Activated CD8-positive, alpha-beta memory T cell treated with anti-CD3 and anti-CD28 coated beads, Interleukin-2, amount 10 ng/mL, durations not matched to agents 7 days and 5 days (primary cell): ENCODE results near the gene CCDC186. TPM values are rescaled to one million over a fixed set of nuclear protein-coding genes. Genes with fewer than 3 reads are reported as not detected.

Experiments
- ATAC-seq: fragments of 150-1000 bp; cut with Tn5 transposase; one replicate; pipeline ENCODE4 v1.10.0; 2021; ENCODE audit warnings: moderate library complexity
- CTCF ChIA-PET: fragments of 350-600 bp; sonication (Branson Sonifier 250); formaldehyde crosslinking; loops from one replicate; lab custom pipeline; 2021; ENCODE audit warnings: antibody characterized with exemption; lab: Charles Lee
- DNase-seq: peaks from one replicate; pipeline ENCODE4 v3.0.0-alpha.2; 2020
- H3K27ac Mint-ChIP-seq: one replicate; pipeline ENCODE4 v1.8.0; 2021; ENCODE audit warnings: mild to moderate bottlenecking, mixed read lengths
- H3K27me3 Mint-ChIP-seq: one replicate; pipeline ENCODE4 v1.8.0; 2021; ENCODE audit warnings: mixed read lengths
- H3K36me3 Mint-ChIP-seq: one replicate; pipeline ENCODE4 v1.8.0; 2021; ENCODE audit warnings: mild to moderate bottlenecking, mixed read lengths
- H3K4me1 Mint-ChIP-seq: one replicate; pipeline ENCODE4 v1.8.0; 2021; ENCODE audit warnings: mixed read lengths
- H3K4me3 Mint-ChIP-seq: one replicate; pipeline ENCODE4 v1.8.0; 2021; ENCODE audit warnings: mild to moderate bottlenecking, moderate library complexity, mixed read lengths
- H3K9me3 Mint-ChIP-seq: one replicate; pipeline ENCODE4 v1.8.0; 2022; ENCODE audit warnings: low read depth, mixed read lengths
- total RNA-seq, 2 experiments: library from RNA; stranded (reverse); gene quantifications; one replicate each; pipeline ENCODE4 v1.2.3, GENCODE V29; 2021

The CCDC186 gene
- total RNA-seq, 2 experiments from 2014 or later, result 15.3 to 17.9 TPM

DNA sequence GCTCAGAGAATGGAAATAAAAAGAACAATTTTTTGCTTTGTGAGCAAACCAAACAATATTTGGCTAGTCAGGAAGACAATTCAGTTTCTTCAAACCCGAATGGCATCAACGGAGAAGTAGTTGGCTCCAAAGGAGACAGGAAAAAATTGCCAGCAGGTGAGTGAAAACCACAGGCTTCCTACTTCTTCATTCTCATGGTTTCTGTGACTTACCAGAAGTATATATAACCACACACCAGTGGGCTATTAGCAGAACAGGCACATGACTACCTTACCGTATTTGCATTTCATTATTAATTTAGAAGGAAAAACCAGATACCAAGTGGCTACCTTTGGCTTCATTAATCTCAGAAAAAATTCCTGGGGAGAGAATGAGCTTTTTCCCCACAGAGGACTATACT lies 14.0 kb upstream of the CCDC186 start:
- H3K9me3 Mint-ChIP-seq, result no peaks in the 10 kb centered on the region
- no peaks in the 10 kb centered on the region for H3K4me1 Mint-ChIP-seq
- DNase-seq (no peak), ATAC-seq (no peak)
- peaks cover 45% of the 10 kb centered on the region for H3K27me3 Mint-ChIP-seq
- H3K27ac Mint-ChIP-seq, result no peak overlapping the region
- CTCF ChIA-PET, result no interaction called here
- no peaks in the 10 kb centered on the region for H3K36me3 Mint-ChIP-seq
- H3K4me3 Mint-ChIP-seq, result no peak overlapping the region

DNA sequence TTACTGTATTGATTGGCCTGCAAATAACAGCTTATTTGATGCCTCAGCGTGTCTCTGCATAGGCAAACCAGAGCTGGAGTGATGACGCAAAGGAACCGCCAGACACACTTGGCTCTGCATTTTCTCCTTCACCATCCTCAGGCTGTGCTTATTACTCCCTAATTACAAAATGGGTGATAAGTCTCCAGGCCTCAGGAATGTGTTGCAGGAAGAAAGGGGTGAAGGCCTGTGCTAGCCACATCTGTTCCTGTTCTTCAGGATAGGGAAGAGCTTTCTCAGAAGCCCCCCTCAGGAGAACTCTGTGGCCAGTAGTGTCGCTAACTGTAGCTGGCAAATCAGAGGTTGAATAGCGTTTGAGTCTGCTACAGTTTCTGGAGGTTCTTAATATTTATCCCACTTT lies 10.3 kb upstream of the CCDC186 start:
- Mint-ChIP-seq H3K4me1 (peaks cover 4% of the 10 kb centered on the region), H3K9me3 (no peaks in the 10 kb centered on the region)

DNA sequence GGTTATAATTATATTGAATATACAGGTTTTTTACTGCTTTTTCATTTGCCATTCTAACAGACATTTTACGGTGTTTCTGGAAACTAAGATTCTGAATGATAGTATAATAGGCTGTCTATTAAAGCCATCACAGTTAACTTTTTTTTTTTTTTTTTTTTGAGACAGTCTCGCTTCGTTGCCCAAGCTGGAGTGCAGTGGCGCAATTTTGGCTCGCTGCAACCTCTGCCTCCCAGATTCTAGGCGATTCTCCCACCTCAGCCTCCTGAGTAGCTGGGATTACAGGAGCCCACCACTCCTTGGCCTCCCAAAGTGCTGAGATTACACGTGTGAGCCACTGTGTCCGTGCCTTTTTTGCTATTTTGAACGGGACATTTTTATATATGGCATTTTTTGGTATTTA lies 9.6 kb upstream of the CCDC186 start:
- H3K4me1 Mint-ChIP-seq, result peaks cover 4% of the 10 kb centered on the region
- CTCF ChIA-PET, result no interaction called here
- no peaks in the 10 kb centered on the region for H3K9me3 Mint-ChIP-seq
- H3K4me3 Mint-ChIP-seq, result no peak overlapping the region
- ATAC-seq, result no peak
- H3K36me3 Mint-ChIP-seq, result no peaks in the 10 kb centered on the region
- DNase-seq, result no peak
- peaks cover 22% of the 10 kb centered on the region for H3K27me3 Mint-ChIP-seq
- H3K27ac Mint-ChIP-seq, result no peak overlapping the region

More for the DNA sequence above, 10.3 kb upstream of the CCDC186 start:
- H3K27ac Mint-ChIP-seq, result no peak overlapping the region
- H3K4me3 Mint-ChIP-seq, result no peak overlapping the region
- DNase-seq, result no peak
- H3K36me3 Mint-ChIP-seq, result no peaks in the 10 kb centered on the region
- peaks cover 24% of the 10 kb centered on the region for H3K27me3 Mint-ChIP-seq
- CTCF ChIA-PET, result no interaction called here
- ATAC-seq, result no peak

DNA sequence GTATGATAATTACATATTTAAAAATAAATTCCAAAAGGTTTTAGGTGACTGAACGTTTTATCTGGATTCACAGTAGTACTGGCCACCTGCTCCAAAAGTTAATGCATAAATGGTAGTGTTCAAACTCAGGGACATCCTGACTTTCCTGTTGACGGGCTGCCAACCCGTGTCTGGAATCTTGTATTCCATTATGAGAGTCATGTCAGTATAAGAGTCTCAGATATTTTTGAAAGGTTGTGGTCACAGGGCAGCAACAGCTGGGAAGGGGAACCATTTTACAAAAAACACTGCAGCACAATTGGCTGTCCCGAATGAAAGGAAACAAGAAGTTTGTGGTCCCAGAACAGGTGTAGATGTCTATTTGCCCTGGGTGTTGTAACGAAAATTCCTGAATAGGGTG lies 8.0 kb upstream of the CCDC186 start:
- Mint-ChIP-seq H3K9me3 (no peaks in the 10 kb centered on the region), H3K27ac (no peak overlapping the region), H3K4me3 (no peak overlapping the region), H3K36me3 (no peaks in the 10 kb centered on the region), H3K4me1 (peaks cover 4% of the 10 kb centered on the region), H3K27me3 (peaks cover 10% of the 10 kb centered on the region)
- ATAC-seq (no peak), DNase-seq (no peak)
- CTCF ChIA-PET, result no interaction called here

DNA sequence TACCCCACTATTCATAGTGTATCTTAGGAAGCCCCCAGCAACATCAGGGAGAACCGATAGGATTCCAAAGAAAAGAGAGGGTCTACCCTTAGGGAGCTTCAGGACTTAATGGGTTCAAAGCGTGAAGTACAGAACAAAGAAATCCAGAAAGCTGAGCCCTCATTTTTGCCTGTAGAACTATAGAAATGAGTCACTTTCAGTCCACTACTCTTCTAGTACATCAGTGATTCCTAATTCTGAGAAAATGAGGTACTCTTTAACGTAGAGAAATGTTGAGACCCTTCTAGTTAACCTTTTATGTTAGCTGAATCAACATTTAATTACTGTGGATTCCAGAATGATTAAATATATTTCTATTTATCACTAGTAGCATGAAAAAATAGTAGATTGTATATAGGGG lies 6.9 kb upstream of the CCDC186 start:
- Mint-ChIP-seq H3K27ac (no peak overlapping the region), H3K9me3 (no peaks in the 10 kb centered on the region), H3K4me1 (peaks cover 5% of the 10 kb centered on the region), H3K4me3 (no peak overlapping the region), H3K27me3 (peaks cover 9% of the 10 kb centered on the region), H3K36me3 (no peaks in the 10 kb centered on the region)
- ATAC-seq, result no peak
- DNase-seq, result no peak
- CTCF ChIA-PET, result interaction anchor here (1.5 kb wide), 1 partner anchor 10 kb away, joined by 6 read pairs; no protein-coding TSS in a partner anchor

DNA sequence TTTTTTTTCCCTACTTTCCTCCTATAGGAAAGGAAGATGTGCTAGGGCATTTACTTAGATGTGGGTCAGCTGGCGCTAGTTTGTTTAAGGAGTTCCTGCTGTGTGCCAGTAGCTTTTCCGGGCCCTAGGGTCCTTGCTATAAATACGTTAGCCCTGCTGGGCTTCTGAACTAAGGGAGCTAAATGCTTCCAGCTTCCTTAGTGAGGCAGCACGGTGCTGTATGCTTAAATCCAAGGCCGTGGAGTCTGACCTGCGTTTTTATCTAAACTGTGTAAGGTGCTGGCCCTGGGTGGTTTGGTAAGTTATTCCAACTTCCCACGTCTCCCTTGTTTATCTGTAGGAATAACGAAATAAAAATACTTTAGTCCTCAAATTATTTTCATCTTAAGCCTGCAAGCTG lies 5.7 kb upstream of the CCDC186 start:
- CTCF ChIA-PET, result interaction anchor here (1.5 kb wide), 1 partner anchor 9 kb away, joined by 6 read pairs; no protein-coding TSS in a partner anchor
- DNase-seq, result no peak
- H3K27me3 Mint-ChIP-seq, result peaks cover 15% of the 10 kb centered on the region
- no peak overlapping the region for H3K27ac Mint-ChIP-seq
- no peaks in the 10 kb centered on the region for H3K36me3 Mint-ChIP-seq
- no peak for ATAC-seq
- no peak overlapping the region for H3K4me3 Mint-ChIP-seq
- H3K9me3 Mint-ChIP-seq, result no peaks in the 10 kb centered on the region
- peaks cover 13% of the 10 kb centered on the region for H3K4me1 Mint-ChIP-seq

DNA sequence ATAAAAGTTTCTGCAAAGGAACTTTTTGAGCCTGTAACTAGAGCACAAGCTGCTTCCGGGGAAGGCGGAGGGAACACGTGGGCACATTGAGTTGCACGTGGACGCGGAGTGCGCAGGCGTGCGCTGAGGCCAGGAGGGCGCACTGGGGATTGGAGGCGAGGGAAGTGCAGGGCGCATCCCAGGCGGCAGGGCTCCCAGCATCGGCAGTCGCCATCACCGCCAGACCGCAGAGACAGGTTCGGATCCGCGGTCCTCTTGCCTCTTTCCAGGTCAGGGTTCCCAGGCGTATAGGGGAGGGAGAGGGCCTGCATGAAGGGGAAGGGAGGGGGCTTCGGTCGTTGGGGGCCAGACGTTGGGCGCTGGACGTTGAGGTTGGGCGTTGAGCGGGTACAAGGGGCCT lies 5.1 kb upstream of the CCDC186 start, which contains the start of gene TDRD1:
Gene TDRD1, plus strand, starts transcription at position 206 of the 400 bp plus-strand sequence. CDS start 8,479 bp downstream, outside the sequence.
- DNase-seq (no peak), ATAC-seq (no peak)
- no peaks in the 10 kb centered on the region for H3K36me3 Mint-ChIP-seq
- peaks cover 17% of the 10 kb centered on the region for H3K4me1 Mint-ChIP-seq
- CTCF ChIA-PET, result no interaction called here
- H3K27me3 Mint-ChIP-seq, result peaks cover 13% of the 10 kb centered on the region
- H3K27ac Mint-ChIP-seq, result no peak within 1 kb of the TSS
- H3K9me3 Mint-ChIP-seq, result no peaks in the 10 kb centered on the region
- H3K4me3 Mint-ChIP-seq, result no peak within 1 kb of the TSS

DNA sequence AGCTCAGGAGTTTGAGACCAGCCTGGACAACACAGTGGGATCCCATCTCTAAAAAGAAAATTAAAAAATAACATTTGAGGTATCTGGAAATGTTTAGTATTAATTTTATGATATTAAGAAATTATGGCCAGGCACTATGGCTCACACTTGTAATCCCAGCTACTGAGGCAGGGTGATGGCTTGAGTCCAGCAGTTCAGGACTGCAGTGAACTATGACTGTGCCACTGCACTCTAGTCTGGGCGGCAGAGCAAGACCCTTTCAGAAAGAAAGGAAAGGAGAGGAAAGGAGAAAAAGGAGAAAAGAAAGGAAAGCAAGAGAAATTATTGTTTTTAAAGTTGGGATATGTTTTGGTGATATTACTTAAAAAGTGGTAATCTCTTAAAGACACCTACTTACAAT lies 2.5 kb upstream of the CCDC186 start:
- no peak overlapping the region for H3K27ac Mint-ChIP-seq
- ATAC-seq (no peak), DNase-seq (no peak)
- CTCF ChIA-PET, result interaction anchor here (0.6 kb wide), 1 partner anchor 20 kb away, joined by 3 read pairs; no protein-coding TSS in a partner anchor
- H3K27me3 Mint-ChIP-seq, result peaks cover 13% of the 10 kb centered on the region
- no peaks in the 10 kb centered on the region for H3K9me3 Mint-ChIP-seq
- peaks cover 33% of the 10 kb centered on the region for H3K4me1 Mint-ChIP-seq
- H3K36me3 Mint-ChIP-seq, result peaks cover 7% of the 10 kb centered on the region
- no peak overlapping the region for H3K4me3 Mint-ChIP-seq

DNA sequence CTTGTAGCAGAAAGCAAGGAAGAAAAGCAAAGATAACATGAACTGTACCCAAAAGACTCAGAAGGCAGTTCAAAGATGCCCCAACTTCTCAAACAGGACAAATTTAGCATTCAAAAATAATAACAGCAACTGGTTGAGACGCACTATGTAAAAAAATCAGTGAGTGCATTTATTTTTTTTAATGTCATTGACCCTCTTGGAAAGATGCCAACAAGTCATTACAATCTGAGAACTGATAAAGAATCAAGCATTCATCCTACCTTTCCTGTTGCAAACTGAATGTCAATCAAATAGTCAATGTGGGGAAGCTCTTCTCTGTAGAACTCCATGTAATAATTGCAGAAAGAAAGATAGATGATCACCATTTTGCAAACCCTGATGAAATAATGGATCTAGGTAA lies 1.7 kb upstream of the CCDC186 start:
- H3K9me3 Mint-ChIP-seq, result no peaks in the 10 kb centered on the region
- peaks cover 13% of the 10 kb centered on the region for H3K27me3 Mint-ChIP-seq
- DNase-seq (no peak), ATAC-seq (no peak)
- H3K36me3 Mint-ChIP-seq, result peaks cover 10% of the 10 kb centered on the region
- peaks cover 33% of the 10 kb centered on the region for H3K4me1 Mint-ChIP-seq
- no peak overlapping the region for H3K4me3 Mint-ChIP-seq
- H3K27ac Mint-ChIP-seq, result no peak overlapping the region
- CTCF ChIA-PET, result no interaction called here

DNA sequence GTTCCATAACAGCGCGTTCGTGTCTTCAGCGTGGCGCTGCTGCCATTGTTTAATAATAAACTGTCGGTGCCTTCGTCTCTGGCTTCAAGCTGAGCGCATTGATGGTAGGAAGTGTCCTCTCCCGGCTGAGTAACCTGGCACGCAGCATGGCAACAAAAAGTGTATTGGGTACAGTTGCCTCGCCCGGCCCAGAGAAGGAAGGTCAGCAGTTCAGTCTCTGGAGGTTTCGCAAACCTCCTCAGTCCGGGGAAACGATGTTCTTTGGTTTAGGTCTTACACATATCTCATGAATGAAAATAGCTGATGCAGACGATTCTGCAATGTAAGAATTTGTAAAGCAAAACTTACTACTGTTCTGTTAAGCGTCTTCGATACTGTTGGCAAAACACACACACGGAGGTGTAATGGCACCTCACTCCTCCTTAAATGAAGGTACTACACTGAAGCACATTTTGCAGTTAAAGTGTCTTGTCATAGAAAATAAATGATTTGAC lies 739 bp upstream of the CCDC186 start:
- CTCF ChIA-PET, result interaction anchor here (0.5 to 1.2 kb wide), 3 partner anchors 14 to 426 kb away, joined by 3 read pairs; no protein-coding TSS in a partner anchor
- ATAC-seq, result no peak

DNA sequence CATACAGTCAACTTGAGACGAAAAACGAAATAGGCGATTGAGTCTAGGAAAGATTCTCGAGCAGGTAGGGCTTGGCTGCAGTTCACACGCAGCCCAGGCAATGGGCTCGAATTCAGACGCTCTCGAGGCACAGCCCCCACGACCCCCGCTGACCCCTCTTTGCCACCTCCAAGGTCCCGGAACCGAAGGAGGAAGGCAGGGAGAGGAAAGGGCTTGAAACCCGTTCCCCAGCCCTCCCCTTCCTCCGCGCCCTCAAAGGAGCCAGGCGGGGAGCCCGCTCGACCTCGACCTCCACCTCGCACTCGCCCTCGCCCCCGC lies 441 bp downstream of the CCDC186 start:
- no peak for DNase-seq
- peak overlapping the region; percentile 96 for H3K4me3 Mint-ChIP-seq
- ATAC-seq, result no peak
- H3K36me3 Mint-ChIP-seq, result peaks cover 26% of the 10 kb centered on the region
- peak overlapping the region; percentile 93 for H3K27ac Mint-ChIP-seq
- H3K9me3 Mint-ChIP-seq, result peaks cover 2% of the 10 kb centered on the region
- peaks cover 13% of the 10 kb centered on the region for H3K27me3 Mint-ChIP-seq
- H3K4me1 Mint-ChIP-seq, result peaks cover 37% of the 10 kb centered on the region
- CTCF ChIA-PET, result interaction anchor here (1.2 kb wide), 1 partner anchor 324 kb away, joined by 3 read pairs; no protein-coding TSS in a partner anchor

More for the DNA sequence above, 739 bp upstream of the CCDC186 start:
- Mint-ChIP-seq H3K4me3 (peak overlapping the region; percentile 96), H3K36me3 (peaks cover 16% of the 10 kb centered on the region), H3K9me3 (no peaks in the 10 kb centered on the region), H3K4me1 (peaks cover 35% of the 10 kb centered on the region), H3K27me3 (peaks cover 13% of the 10 kb centered on the region), H3K27ac (peak overlapping the region; percentile 78)
- no peak for DNase-seq

DNA sequence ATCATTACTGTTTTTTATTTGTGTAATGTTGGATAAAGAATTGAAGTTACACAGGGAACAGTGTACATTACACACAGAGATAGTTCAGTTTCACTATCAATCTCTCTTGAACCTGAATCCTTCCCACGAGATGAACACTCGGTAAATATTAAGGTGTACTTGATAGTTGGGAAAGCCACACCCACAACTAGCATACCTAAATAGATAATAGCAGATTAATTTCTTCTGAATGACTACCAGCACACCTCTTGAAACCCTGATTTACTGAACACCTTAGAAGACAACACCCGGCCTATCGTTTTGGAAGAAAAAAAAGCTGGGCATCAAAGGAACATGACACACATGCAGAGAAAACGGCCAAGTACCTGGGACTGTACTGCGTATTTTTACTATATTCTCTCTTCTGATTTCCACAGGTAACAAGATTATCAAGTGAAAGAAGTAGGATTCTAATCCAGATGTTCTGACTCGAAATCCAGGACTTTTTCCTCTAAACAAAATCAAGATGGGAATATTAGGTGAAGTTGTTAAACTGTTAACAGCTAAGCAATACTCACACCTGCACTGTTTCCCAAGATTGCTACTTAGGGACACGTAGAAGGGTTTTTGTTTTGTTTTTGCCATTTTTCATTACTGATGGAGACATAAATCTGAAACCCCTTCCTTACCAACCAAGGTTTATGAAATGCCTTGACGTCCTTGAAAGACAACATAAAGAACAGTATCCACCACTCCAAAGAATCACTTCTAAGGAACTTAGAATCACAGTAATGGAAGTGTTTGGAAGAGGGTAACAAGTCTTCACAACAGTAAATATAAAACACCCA lies 1.0 kb downstream of the CCDC186 start:
- Mint-ChIP-seq H3K36me3 (peaks cover 31% of the 10 kb centered on the region), H3K27me3 (peaks cover 13% of the 10 kb centered on the region), H3K9me3 (peaks cover 2% of the 10 kb centered on the region), H3K4me3 (peak overlapping the region; percentile 96), H3K4me1 (peaks cover 40% of the 10 kb centered on the region), H3K27ac (peak overlapping the region; percentile 93)
- DNase-seq (no peak), ATAC-seq (no peak)
- CTCF ChIA-PET, result no interaction called here

DNA sequence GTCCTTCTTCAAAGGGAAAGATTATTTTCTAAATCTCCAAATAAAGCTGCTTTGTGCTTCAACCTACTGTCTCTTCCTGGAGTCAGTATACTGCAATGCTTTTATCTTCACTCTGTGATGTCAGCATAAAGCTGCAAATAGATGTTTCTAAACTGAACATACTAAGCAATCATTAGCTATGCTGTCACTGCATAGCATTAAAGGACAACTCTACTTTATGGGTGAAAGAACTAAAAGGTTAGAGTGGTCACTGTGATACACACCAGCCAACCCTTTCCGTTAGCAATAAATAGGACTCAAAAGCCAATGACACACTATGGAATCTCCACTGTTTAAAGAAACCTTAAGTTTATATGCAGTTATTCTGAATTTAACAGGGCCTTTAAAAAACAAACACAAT lies 1.8 kb downstream of the CCDC186 start:
- Mint-ChIP-seq H3K27ac (peak overlapping the region; percentile 93), H3K4me3 (peak overlapping the region; percentile 96), H3K4me1 (peaks cover 40% of the 10 kb centered on the region), H3K36me3 (peaks cover 34% of the 10 kb centered on the region), H3K27me3 (peaks cover 13% of the 10 kb centered on the region), H3K9me3 (peaks cover 5% of the 10 kb centered on the region)
- DNase-seq (no peak), ATAC-seq (no peak)
- CTCF ChIA-PET, result no interaction called here
